ENCODE results near the gene CBX7.

The CBX7 gene

GRCh38 chr22:39106326-39106725, 46.2 kb downstream of the CBX7 start:
- Histone ChIP-seq H3K14ac (ENCODE audit: low read length) (no peak overlapping the region), H3K4ac (ENCODE audit: low read length) (no peak overlapping the region), H4K91ac (ENCODE audit: low read depth, low read length, poor library complexity) (no peak overlapping the region), H3K4me3 (ENCODE audit: low read length in 2 of 2) (no peak overlapping the region), H3K79me1 (ENCODE audit: low read depth, low read length) (no peaks in the 10 kb centered on the region), H3K4me2 (ENCODE audit: insufficient read depth, low read length, poor library complexity, severe bottlenecking) (no peak overlapping the region), H3K23ac (ENCODE audit: low read depth, low read length, poor library complexity) (no peak overlapping the region), H3K9me3 (replicated peaks in 1 of 2; ENCODE audit: control insufficient read depth in 2 of 2, insufficient read depth in 1 of 2, low read depth in 1 of 2, low read length in 2 of 2) (no peaks in the 10 kb centered on the region), H2BK120ac (ENCODE audit: low read depth, low read length) (no peak overlapping the region), H2BK15ac (ENCODE audit: low read length) (no peak overlapping the region), H2AK5ac (ENCODE audit: low read depth, low read length) (no peak overlapping the region), H3K27me3 (ENCODE audit: control insufficient read depth in 3 of 3, insufficient read depth in 3 of 3, low read depth in 1 of 3, low read length in 3 of 3) (no peaks in the 10 kb centered on the region), H2BK12ac (ENCODE audit: low read length) (no peak overlapping the region), H3K4me1 (ENCODE audit: control insufficient read depth in 2 of 2, insufficient read depth in 1 of 2, low read depth in 1 of 2, low read length in 2 of 2) (peaks cover 5 to 6% of the 10 kb centered on the region in 2 donors), H3K36me3 (replicated peaks in 1 of 2; ENCODE audit: control insufficient read depth in 2 of 2, insufficient read depth in 2 of 2, low read length in 2 of 2) (no peaks in the 10 kb centered on the region), H3K27ac (replicated peaks; ENCODE audit: low read length) (no peak overlapping the region), H4K8ac (ENCODE audit: low read depth, low read length) (no peak overlapping the region), H3K18ac (ENCODE audit: low read length) (no peak overlapping the region), H3K9ac (ENCODE audit: low read depth, low read length, poor library complexity) (no peak overlapping the region), H2AFZ (ENCODE audit: low read length) (no peak overlapping the region), H2BK5ac (ENCODE audit: low read length) (no peak overlapping the region)
- no peak for DNase-seq (ENCODE audit: low spot score)
- WGBS, 2 donors (ENCODE audit: extremely low coverage in 2 of 2, insufficient read length in 2 of 2, insufficient replicate concordance in 1 of 2), result no CpG with 5 or more reads among the region's 2 CpGs

GRCh38 chr22:39103431-39103830, 49.0 kb downstream of the CBX7 start:
- Histone ChIP-seq H3K36me3 (replicated peaks in 1 of 2; ENCODE audit: control insufficient read depth in 2 of 2, insufficient read depth in 2 of 2, low read length in 2 of 2) (no peaks in the 10 kb centered on the region), H2BK120ac (ENCODE audit: low read depth, low read length) (no peak overlapping the region), H3K14ac (ENCODE audit: low read length) (no peak overlapping the region), H2BK12ac (ENCODE audit: low read length) (no peak overlapping the region), H3K9ac (ENCODE audit: low read depth, low read length, poor library complexity) (no peak overlapping the region), H3K4me2 (ENCODE audit: insufficient read depth, low read length, poor library complexity, severe bottlenecking) (no peak overlapping the region), H4K91ac (ENCODE audit: low read depth, low read length, poor library complexity) (no peak overlapping the region), H3K27ac (replicated peaks; ENCODE audit: low read length) (no peak overlapping the region), H3K4me3 (ENCODE audit: low read length in 2 of 2) (no peak overlapping the region), H2AFZ (ENCODE audit: low read length) (no peak overlapping the region), H2BK15ac (ENCODE audit: low read length) (no peak overlapping the region), H3K79me1 (ENCODE audit: low read depth, low read length) (no peaks in the 10 kb centered on the region), H3K9me3 (replicated peaks in 1 of 2; ENCODE audit: control insufficient read depth in 2 of 2, insufficient read depth in 1 of 2, low read depth in 1 of 2, low read length in 2 of 2) (no peaks in the 10 kb centered on the region), H2AK5ac (ENCODE audit: low read depth, low read length) (no peak overlapping the region), H3K4me1 (ENCODE audit: control insufficient read depth in 2 of 2, insufficient read depth in 1 of 2, low read depth in 1 of 2, low read length in 2 of 2) (peaks cover 0 to 6% of the 10 kb centered on the region in 2 donors), H3K4ac (ENCODE audit: low read length) (no peak overlapping the region), H2BK5ac (ENCODE audit: low read length) (no peak overlapping the region), H3K18ac (ENCODE audit: low read length) (no peak overlapping the region), H3K23ac (ENCODE audit: low read depth, low read length, poor library complexity) (no peak overlapping the region), H4K8ac (ENCODE audit: low read depth, low read length) (no peak overlapping the region), H3K27me3 (ENCODE audit: control insufficient read depth in 3 of 3, insufficient read depth in 3 of 3, low read depth in 1 of 3, low read length in 3 of 3) (peaks cover 0 to 5% (median 0%) of the 10 kb centered on the region in 3 experiments)
- DNase-seq (ENCODE audit: low spot score), result no peak
- no CpG with 5 or more reads among the region's 2 CpGs for WGBS, 2 donors (ENCODE audit: extremely low coverage in 2 of 2, insufficient read length in 2 of 2, insufficient replicate concordance in 1 of 2)

DNA sequence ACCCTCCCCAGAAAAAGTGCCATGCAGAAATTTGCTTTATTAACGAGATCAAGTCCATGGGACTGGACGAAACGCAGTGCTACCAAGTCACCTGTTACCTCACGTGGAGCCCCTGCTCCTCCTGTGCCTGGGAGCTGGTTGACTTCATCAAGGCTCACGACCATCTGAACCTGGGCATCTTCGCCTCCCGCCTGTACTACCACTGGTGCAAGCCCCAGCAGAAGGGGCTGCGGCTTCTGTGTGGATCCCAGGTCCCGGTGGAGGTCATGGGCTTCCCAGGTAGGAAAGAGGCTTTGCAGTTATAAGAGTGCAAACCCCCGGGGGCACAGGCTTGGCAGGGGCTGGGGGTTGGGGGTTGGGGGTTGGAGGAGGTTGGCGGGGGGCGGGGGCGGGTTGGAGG, 51.3 kb downstream of the CBX7 start:
- H3K9ac ChIP-seq (ENCODE audit: low read depth, low read length, poor library complexity), result no peak overlapping the region
- H3K9me3 ChIP-seq (replicated peaks in 1 of 2; ENCODE audit: control insufficient read depth in 2 of 2, insufficient read depth in 1 of 2, low read depth in 1 of 2, low read length in 2 of 2), result no peaks in the 10 kb centered on the region
- WGBS, 2 donors (ENCODE audit: extremely low coverage in 2 of 2, insufficient read length in 2 of 2, insufficient replicate concordance in 1 of 2), result no CpG with 5 or more reads among the region's 13 CpGs

GRCh38 chr22:39098576-39098975, 53.9 kb downstream of the CBX7 start:
- Histone ChIP-seq H3K27ac (replicated peaks; ENCODE audit: low read length) (peak overlapping the region; percentile 33), H3K4ac (ENCODE audit: low read length) (no peak overlapping the region), H3K18ac (ENCODE audit: low read length) (peak overlapping the region; percentile 15), H3K4me3 (ENCODE audit: low read length in 2 of 2) (no peak overlapping the region), H3K23ac (ENCODE audit: low read depth, low read length, poor library complexity) (no peak overlapping the region), H4K8ac (ENCODE audit: low read depth, low read length) (no peak overlapping the region), H3K4me1 (ENCODE audit: control insufficient read depth in 2 of 2, insufficient read depth in 1 of 2, low read depth in 1 of 2, low read length in 2 of 2) (peaks cover 16 to 22% of the 10 kb centered on the region in 2 donors), H2BK12ac (ENCODE audit: low read length) (no peak overlapping the region), H2BK5ac (ENCODE audit: low read length) (no peak overlapping the region), H3K79me1 (ENCODE audit: low read depth, low read length) (no peaks in the 10 kb centered on the region), H3K4me2 (ENCODE audit: insufficient read depth, low read length, poor library complexity, severe bottlenecking) (no peak overlapping the region), H3K9me3 (replicated peaks in 1 of 2; ENCODE audit: control insufficient read depth in 2 of 2, insufficient read depth in 1 of 2, low read depth in 1 of 2, low read length in 2 of 2) (no peaks in the 10 kb centered on the region), H2AFZ (ENCODE audit: low read length) (no peak overlapping the region), H2BK120ac (ENCODE audit: low read depth, low read length) (no peak overlapping the region), H3K14ac (ENCODE audit: low read length) (no peak overlapping the region), H3K27me3 (ENCODE audit: control insufficient read depth in 3 of 3, insufficient read depth in 3 of 3, low read depth in 1 of 3, low read length in 3 of 3) (peaks cover 0 to 5% (median 0%) of the 10 kb centered on the region in 3 experiments), H2BK15ac (ENCODE audit: low read length) (no peak overlapping the region), H3K36me3 (replicated peaks in 1 of 2; ENCODE audit: control insufficient read depth in 2 of 2, insufficient read depth in 2 of 2, low read length in 2 of 2) (no peaks in the 10 kb centered on the region), H3K9ac (ENCODE audit: low read depth, low read length, poor library complexity) (no peak overlapping the region), H2AK5ac (ENCODE audit: low read depth, low read length) (peak overlapping the region; percentile 88), H4K91ac (ENCODE audit: low read depth, low read length, poor library complexity) (no peak overlapping the region)
- DNase-seq (ENCODE audit: low spot score), result no peak
- no CpG with 5 or more reads among the region's 8 CpGs for WGBS, 2 donors (ENCODE audit: extremely low coverage in 2 of 2, insufficient read length in 2 of 2, insufficient replicate concordance in 1 of 2)

More for the DNA sequence above, 51.3 kb downstream of the CBX7 start:
- H3K4me2 ChIP-seq (ENCODE audit: insufficient read depth, low read length, poor library complexity, severe bottlenecking), result no peak overlapping the region
- no peak overlapping the region for H3K4me3 ChIP-seq (ENCODE audit: low read length in 2 of 2)
- no peak overlapping the region for H4K8ac ChIP-seq (ENCODE audit: low read depth, low read length)
- H3K27ac ChIP-seq (replicated peaks; ENCODE audit: low read length), result no peak overlapping the region
- H4K91ac ChIP-seq (ENCODE audit: low read depth, low read length, poor library complexity), result no peak overlapping the region
- peaks cover 16 to 19% of the 10 kb centered on the region in 2 donors for H3K4me1 ChIP-seq (ENCODE audit: control insufficient read depth in 2 of 2, insufficient read depth in 1 of 2, low read depth in 1 of 2, low read length in 2 of 2)
- H3K18ac ChIP-seq (ENCODE audit: low read length), result no peak overlapping the region
- H3K23ac ChIP-seq (ENCODE audit: low read depth, low read length, poor library complexity), result no peak overlapping the region
- no peaks in the 10 kb centered on the region for H3K79me1 ChIP-seq (ENCODE audit: low read depth, low read length)
- no peak overlapping the region for H2BK5ac ChIP-seq (ENCODE audit: low read length)
- H3K27me3 ChIP-seq (ENCODE audit: control insufficient read depth in 3 of 3, insufficient read depth in 3 of 3, low read depth in 1 of 3, low read length in 3 of 3), result peaks cover 0 to 5% (median 0%) of the 10 kb centered on the region in 3 experiments
- no peak overlapping the region for H2BK15ac ChIP-seq (ENCODE audit: low read length)
- no peak overlapping the region for H2BK12ac ChIP-seq (ENCODE audit: low read length)
- no peak overlapping the region for H2AK5ac ChIP-seq (ENCODE audit: low read depth, low read length)
- H3K36me3 ChIP-seq (replicated peaks in 1 of 2; ENCODE audit: control insufficient read depth in 2 of 2, insufficient read depth in 2 of 2, low read length in 2 of 2), result no peaks in the 10 kb centered on the region
- H2AFZ ChIP-seq (ENCODE audit: low read length), result peak overlapping the region; percentile 45
- H3K4ac ChIP-seq (ENCODE audit: low read length), result no peak overlapping the region
- DNase-seq (ENCODE audit: low spot score), result no peak
- no peak overlapping the region for H3K14ac ChIP-seq (ENCODE audit: low read length)
- no peak overlapping the region for H2BK120ac ChIP-seq (ENCODE audit: low read depth, low read length)
